Measurements from ENCODE around the gene C2CD5.
A peak's percentile ranks its signal among the peaks of the same experiment; 100 is the strongest.
"Not testable (repeated sequence)": the region's sequence is repeated elsewhere in the genome, so short reads cannot be mapped to it uniquely, and the experiment has no call there.

The C2CD5 gene

GRCh38 chr12:22444317-22444665 is 100.1 kb downstream of the C2CD5 start:
- H3K27me3 ChIP-seq (replicated peaks in 2 of 5; ENCODE audit: control insufficient read depth in 4 of 5, insufficient read depth in 5 of 5, low read length in 4 of 5); H3K9me3 ChIP-seq (ENCODE audit: control extremely low read depth in 1 of 5, control insufficient read depth in 4 of 5, insufficient read depth in 2 of 5, low read depth in 1 of 5, low read length in 4 of 5); H3K36me3 ChIP-seq (ENCODE audit: control insufficient read depth in 4 of 4, insufficient read depth in 4 of 4, low read length in 3 of 4); H3K4me3 ChIP-seq (ENCODE audit: control insufficient read depth in 1 of 7, extremely low read depth in 1 of 7, insufficient read depth in 4 of 7, low read depth in 2 of 7, low read length in 6 of 7); H3K4me1 ChIP-seq (ENCODE audit: control extremely low read depth in 1 of 4, control insufficient read depth in 4 of 4, insufficient read depth in 4 of 4, low read length in 3 of 4); H3K27ac ChIP-seq (ENCODE audit: insufficient read depth in 1 of 2, low read depth in 1 of 2, low read length in 2 of 2, poor library complexity in 1 of 2, severe bottlenecking in 2 of 2); POLR2A ChIA-PET; DNase-seq: not testable (repeated sequence)
- 98% methylated on average over 9 of the region's 11 CpGs for WGBS (ENCODE audit: insufficient coverage)
- CTCF ChIA-PET, result interaction anchor here (0.6 to 2.0 kb wide), 6 partner anchors 18 to 746 kb away, joined by 3 to 8 read pairs (median 3); no protein-coding TSS in a partner anchor

- 26% methylated on average over 8 of the region's 17 CpGs for WGBS (ENCODE audit: insufficient coverage)
- ChIA-PET POLR2A (no interaction called here), CTCF (interaction anchor here (0.6 to 2.0 kb wide), 17 partner anchors 13 to 747 kb away, joined by 3 to 8 read pairs (median 3); no protein-coding TSS in a partner anchor)
- no peak overlapping the region for H3K27ac ChIP-seq (ENCODE audit: insufficient read depth in 1 of 2, low read depth in 1 of 2, low read length in 2 of 2, poor library complexity in 1 of 2, severe bottlenecking in 2 of 2)
- H3K9me3 ChIP-seq (ENCODE audit: control extremely low read depth in 1 of 5, control insufficient read depth in 4 of 5, insufficient read depth in 2 of 5, low read depth in 1 of 5, low read length in 4 of 5), result no peaks in the 10 kb centered on the region
- no peaks in the 10 kb centered on the region for H3K36me3 ChIP-seq (ENCODE audit: control insufficient read depth in 4 of 4, insufficient read depth in 4 of 4, low read length in 3 of 4)
- H3K27me3 ChIP-seq (replicated peaks in 2 of 5; ENCODE audit: control insufficient read depth in 4 of 5, insufficient read depth in 5 of 5, low read length in 4 of 5), result no peaks in the 10 kb centered on the region
- peak; percentile 85 to 93 (median 92) for DNase-seq
- H3K4me1 ChIP-seq (ENCODE audit: control extremely low read depth in 1 of 4, control insufficient read depth in 4 of 4, insufficient read depth in 4 of 4, low read length in 3 of 4), result no peaks in the 10 kb centered on the region
- H3K4me3 ChIP-seq (ENCODE audit: control insufficient read depth in 1 of 7, extremely low read depth in 1 of 7, insufficient read depth in 4 of 7, low read depth in 2 of 7, low read length in 6 of 7), result no peak overlapping the region
Observed at GRCh38 chr12:22443379-22444316, 100.7 kb downstream of the C2CD5 start.

GRCh38 chr12:22437031-22437806 is 107.1 kb downstream of the C2CD5 start:
- peaks cover 0 to 3% (median 0%) of the 10 kb centered on the region in 5 experiments for H3K9me3 ChIP-seq (ENCODE audit: control extremely low read depth in 1 of 5, control insufficient read depth in 4 of 5, insufficient read depth in 2 of 5, low read depth in 1 of 5, low read length in 4 of 5)
- no peak for DNase-seq
- POLR2A ChIA-PET, result interaction anchor here (0.6 kb wide), 1 partner anchor 29 kb away, joined by 3 read pairs; no protein-coding TSS in a partner anchor
- no peaks in the 10 kb centered on the region for H3K4me1 ChIP-seq (ENCODE audit: control extremely low read depth in 1 of 4, control insufficient read depth in 4 of 4, insufficient read depth in 4 of 4, low read length in 3 of 4)
- WGBS (ENCODE audit: insufficient coverage), result 97% methylated on average over 4 of the region's 10 CpGs
- H3K27ac ChIP-seq (ENCODE audit: insufficient read depth in 1 of 2, low read depth in 1 of 2, low read length in 2 of 2, poor library complexity in 1 of 2, severe bottlenecking in 2 of 2), result no peak overlapping the region
- no peak overlapping the region for H3K4me3 ChIP-seq (ENCODE audit: control insufficient read depth in 1 of 7, extremely low read depth in 1 of 7, insufficient read depth in 4 of 7, low read depth in 2 of 7, low read length in 6 of 7)
- no peaks in the 10 kb centered on the region for H3K36me3 ChIP-seq (ENCODE audit: control insufficient read depth in 4 of 4, insufficient read depth in 4 of 4, low read length in 3 of 4)
- peaks cover 0 to 2% (median 0%) of the 10 kb centered on the region in 5 experiments for H3K27me3 ChIP-seq (replicated peaks in 2 of 5; ENCODE audit: control insufficient read depth in 4 of 5, insufficient read depth in 5 of 5, low read length in 4 of 5)
- CTCF ChIA-PET, result interaction anchor here (1.0 to 2.1 kb wide), 2 partner anchors 335 to 354 kb away, joined by 3 to 6 read pairs; no protein-coding TSS in a partner anchor

GRCh38 chr12:22435583-22435982 is 108.8 kb downstream of the C2CD5 start:
- Histone ChIP-seq H3K36me3 (ENCODE audit: control insufficient read depth in 4 of 4, insufficient read depth in 4 of 4, low read length in 3 of 4) (no peaks in the 10 kb centered on the region), H3K4me3 (ENCODE audit: control insufficient read depth in 1 of 7, extremely low read depth in 1 of 7, insufficient read depth in 4 of 7, low read depth in 2 of 7, low read length in 6 of 7) (no peak overlapping the region), H3K27ac (ENCODE audit: insufficient read depth in 1 of 2, low read depth in 1 of 2, low read length in 2 of 2, poor library complexity in 1 of 2, severe bottlenecking in 2 of 2) (no peak overlapping the region), H3K27me3 (replicated peaks in 2 of 5; ENCODE audit: control insufficient read depth in 4 of 5, insufficient read depth in 5 of 5, low read length in 4 of 5) (peaks cover 0 to 2% (median 0%) of the 10 kb centered on the region in 5 experiments), H3K9me3 (ENCODE audit: control extremely low read depth in 1 of 5, control insufficient read depth in 4 of 5, insufficient read depth in 2 of 5, low read depth in 1 of 5, low read length in 4 of 5) (peaks cover 0 to 3% (median 0%) of the 10 kb centered on the region in 5 experiments), H3K4me1 (ENCODE audit: control extremely low read depth in 1 of 4, control insufficient read depth in 4 of 4, insufficient read depth in 4 of 4, low read length in 3 of 4) (no peaks in the 10 kb centered on the region)
- DNase-seq, result no peak
- POLR2A ChIA-PET, result no interaction called here
- CTCF ChIA-PET, result no interaction called here
- WGBS (ENCODE audit: insufficient coverage), result no CpG with 5 or more reads among the region's 3 CpGs

GRCh38 chr12:22431693-22432251 is 112.6 kb downstream of the C2CD5 start:
- WGBS (ENCODE audit: insufficient coverage), result no CpG with 5 or more reads among the region's 1 CpG
- H3K4me3 ChIP-seq (ENCODE audit: control insufficient read depth in 1 of 7, extremely low read depth in 1 of 7, insufficient read depth in 4 of 7, low read depth in 2 of 7, low read length in 6 of 7), result no peak overlapping the region
- no peak for DNase-seq
- H3K27me3 ChIP-seq (replicated peaks in 2 of 5; ENCODE audit: control insufficient read depth in 4 of 5, insufficient read depth in 5 of 5, low read length in 4 of 5), result peaks cover 0 to 2% (median 0%) of the 10 kb centered on the region in 5 experiments
- ChIA-PET POLR2A (no interaction called here), CTCF (no interaction called here)
- H3K27ac ChIP-seq (ENCODE audit: insufficient read depth in 1 of 2, low read depth in 1 of 2, low read length in 2 of 2, poor library complexity in 1 of 2, severe bottlenecking in 2 of 2), result no peak overlapping the region
- H3K9me3 ChIP-seq (ENCODE audit: control extremely low read depth in 1 of 5, control insufficient read depth in 4 of 5, insufficient read depth in 2 of 5, low read depth in 1 of 5, low read length in 4 of 5), result peaks cover 0 to 3% (median 0%) of the 10 kb centered on the region in 5 experiments
- no peaks in the 10 kb centered on the region for H3K36me3 ChIP-seq (ENCODE audit: control insufficient read depth in 4 of 4, insufficient read depth in 4 of 4, low read length in 3 of 4)
- H3K4me1 ChIP-seq (ENCODE audit: control extremely low read depth in 1 of 4, control insufficient read depth in 4 of 4, insufficient read depth in 4 of 4, low read length in 3 of 4), result no peaks in the 10 kb centered on the region

GRCh38 chr12:22416801-22417200 is 127.5 kb downstream of the C2CD5 start:
- POLR2A ChIA-PET, result no interaction called here
- CTCF ChIA-PET, result no interaction called here
- Histone ChIP-seq H3K27me3 (replicated peaks in 2 of 5; ENCODE audit: control insufficient read depth in 4 of 5, insufficient read depth in 5 of 5, low read length in 4 of 5) (no peaks in the 10 kb centered on the region), H3K9me3 (ENCODE audit: control extremely low read depth in 1 of 5, control insufficient read depth in 4 of 5, insufficient read depth in 2 of 5, low read depth in 1 of 5, low read length in 4 of 5) (no peaks in the 10 kb centered on the region), H3K4me3 (ENCODE audit: control insufficient read depth in 1 of 7, extremely low read depth in 1 of 7, insufficient read depth in 4 of 7, low read depth in 2 of 7, low read length in 6 of 7) (no peak overlapping the region), H3K4me1 (ENCODE audit: control extremely low read depth in 1 of 4, control insufficient read depth in 4 of 4, insufficient read depth in 4 of 4, low read length in 3 of 4) (no peaks in the 10 kb centered on the region), H3K27ac (ENCODE audit: insufficient read depth in 1 of 2, low read depth in 1 of 2, low read length in 2 of 2, poor library complexity in 1 of 2, severe bottlenecking in 2 of 2) (no peak overlapping the region), H3K36me3 (ENCODE audit: control insufficient read depth in 4 of 4, insufficient read depth in 4 of 4, low read length in 3 of 4) (no peaks in the 10 kb centered on the region)
- DNase-seq, result no peak
